Measurements from ENCODE around the gene CENPS. TPM values are rescaled to one million over a fixed set of nuclear protein-coding genes. Genes with fewer than 3 reads are reported as not detected.
"Not testable (repeated sequence)": the region's sequence is repeated elsewhere in the genome, so short reads cannot be mapped to it uniquely, and the experiment has no call there.

The CENPS gene
- total RNA-seq, 1 experiment from 2014 or later = 17.8 TPM

DNA sequence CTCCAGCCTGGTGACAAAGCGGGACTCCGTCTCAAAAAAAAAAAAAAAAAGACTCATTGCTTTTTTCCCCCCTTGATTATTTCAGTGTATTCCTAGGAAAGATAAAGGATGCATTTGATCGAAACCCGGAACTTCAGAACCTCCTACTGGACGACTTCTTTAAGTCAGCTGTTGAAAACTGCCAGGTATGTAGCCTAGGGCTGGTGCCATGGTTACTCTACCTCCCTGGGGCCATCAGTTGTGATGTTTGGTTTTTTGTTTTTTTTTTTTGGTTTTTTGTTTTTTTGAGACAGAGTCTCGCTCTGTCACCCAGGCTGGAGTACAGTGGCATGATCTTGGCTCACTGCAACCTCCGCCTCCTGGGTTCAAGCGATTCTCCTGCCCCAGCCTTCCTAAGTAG lies 11.5 kb upstream of the CENPS start:
- H3K56ac ChIP-seq (ENCODE audit: insufficient read length, low read depth, low read length); H2BK20ac ChIP-seq (ENCODE audit: low read depth, low read length, poor library complexity, severe bottlenecking); H3K18ac ChIP-seq (ENCODE audit: insufficient read length, low read depth, low read length); H2BK12ac ChIP-seq (ENCODE audit: insufficient read length, low read depth, low read length); H4K5ac ChIP-seq (ENCODE audit: insufficient read length, low read depth, low read length); H3K23me2 ChIP-seq (ENCODE audit: insufficient read length, low read depth, low read length, poor library complexity, severe bottlenecking); H3K4ac ChIP-seq (ENCODE audit: low read depth, low read length); H3T11ph ChIP-seq (ENCODE audit: low read length); H3K27ac Mint-ChIP-seq; H2AFZ ChIP-seq (ENCODE audit: low read length); H3K27me3 ChIP-seq (ENCODE audit: insufficient read depth, low read length); H3K27ac ChIP-seq (ENCODE audit: insufficient read length, low read depth, low read length); H4K20me1 ChIP-seq (ENCODE audit: control insufficient read depth, insufficient read depth, insufficient read length); H3K9ac ChIP-seq (ENCODE audit: extremely low read depth, insufficient read length, low read length); H2BK5ac ChIP-seq (ENCODE audit: insufficient read length, low read length); H3K14ac ChIP-seq (ENCODE audit: insufficient read depth, low read length); H3K9me3 ChIP-seq (ENCODE audit: control insufficient read depth, low read depth, low read length); H3K4me1 ChIP-seq (ENCODE audit: insufficient read depth, low read length); H3K23ac ChIP-seq (ENCODE audit: insufficient read length, low read depth, low read length); H3K4me2 ChIP-seq (ENCODE audit: insufficient read depth, insufficient read length, low read length); H3K9me3 Mint-ChIP-seq; H3K4me1 Mint-ChIP-seq; H3K79me1 ChIP-seq (ENCODE audit: insufficient read depth, low read depth, low read length, poor library complexity, severe bottlenecking); H2BK15ac ChIP-seq (ENCODE audit: low read depth, low read length); H4K8ac ChIP-seq (replicated peaks; ENCODE audit: insufficient read length, low read depth, low read length); H3K79me2 ChIP-seq (ENCODE audit: insufficient read depth, low read length); H4K91ac ChIP-seq (ENCODE audit: insufficient read length, low read depth, low read length); H2AK5ac ChIP-seq (ENCODE audit: insufficient read length, low read length); H3K4me3 Mint-ChIP-seq; H2BK120ac ChIP-seq (ENCODE audit: low read depth, low read length, poor library complexity, severe bottlenecking); DNase-seq; H3K27me3 Mint-ChIP-seq (ENCODE audit: low read depth): not testable (repeated sequence)
- peaks cover 52 to 82% (median 71%) of the 10 kb centered on the region in 3 experiments for H3K36me3 Mint-ChIP-seq (ENCODE audit: insufficient read depth in 1 of 3, low read depth in 3 of 3)
- WGBS (ENCODE audit: extremely low coverage, insufficient read length, low lambda C conversion rate) = no CpG with 5 or more reads among the region's 8 CpGs
